ENCODE results near the gene MED17. TPM values are rescaled to one million over a fixed set of nuclear protein-coding genes. Genes with fewer than 3 reads are reported as not detected.

Gene MED17
- total and polyA plus RNA-seq, 2 of the 13 experiments (the other 11 are each of a cell fraction or from before 2014, with no cell fraction given) = 23.1 to 37.0 TPM

- H3K27ac ChIP-seq (ENCODE audit: extremely low read length, insufficient read depth, low read length) = no peak overlapping the region
- H3K27me3 ChIP-seq (ENCODE audit: control insufficient read depth in 1 of 2, insufficient read depth in 2 of 2, low read length in 2 of 2) = no peaks in the 10 kb centered on the region
- no peaks in the 10 kb centered on the region for H3K36me3 ChIP-seq (replicated peaks in 1 of 2; ENCODE audit: control insufficient read depth in 1 of 2, insufficient read depth in 2 of 2, low read length in 2 of 2)
- H3K79me2 ChIP-seq (ENCODE audit: insufficient read depth, low read length) = no peaks in the 10 kb centered on the region
- ATAC-seq (peak; percentile 24; the same call in 1 of the 3 replicates), DNase-seq (ENCODE audit: low spot score) (peak; percentile 21), FAIRE-seq (no peak)
- peaks cover 22% of the 10 kb centered on the region for H3K4me1 ChIP-seq (ENCODE audit: insufficient read depth, low read length)
- no peak overlapping the region for H3K4me2 ChIP-seq (ENCODE audit: low read depth, low read length)
- H4K20me1 ChIP-seq (ENCODE audit: insufficient read depth, low read length) = no peaks in the 10 kb centered on the region
- POLR2A ChIA-PET = no interaction called here
- no peaks in the 10 kb centered on the region for H3K9me3 ChIP-seq (ENCODE audit: low read length)
- in situ Hi-C loops (cut with HindIII; ENCODE audit: extremely low pct_ligation_motif_present, low pct_unique_long_range_greater_than_20kb) (no loop called here), intact Hi-C loops (cut with micrococcal nuclease; ENCODE audit: unreplicated experiment) (no loop called here)
- no peak overlapping the region for H3K4me3 ChIP-seq (replicated peaks in 1 of 3; ENCODE audit: insufficient read depth in 1 of 3, low read depth in 2 of 3, low read length in 3 of 3)
- no peak overlapping the region for H2AFZ ChIP-seq (ENCODE audit: low read length)
- no peak overlapping the region for H3K9ac ChIP-seq (ENCODE audit: insufficient read depth, low read depth, low read length)
- 44% methylated on average over 2 of the region's 2 CpGs for WGBS (ENCODE audit: low lambda C conversion rate)
- TF ChIP-seq ZNF513 (CRISPR knock-in tag; conservative IDR thresholded peaks at IDR 0.05) = no peak
- TF ChIP-seq CTCF (CRISPR knock-in tag; IDR thresholded peaks at IDR 0.05) = peak; percentile 33
- TF ChIP-seq ZNF3 (CRISPR knock-in tag; IDR thresholded peaks at IDR 0.05) = no peak
- no peak for TF ChIP-seq MBNL3 (CRISPR knock-in tag; conservative IDR thresholded peaks at IDR 0.05)
- CTCF ChIA-PET (ENCODE audit: low intra/inter-chr PET ratio, low total read pairs) = no interaction called here
- no TSS peak for BruUV-seq (replicated peaks)
Measured at GRCh38 chr11:93775289-93775688, 8.8 kb upstream of the MED17 start.

GRCh38 chr11:93783362-93783761 is 720 bp upstream of the MED17 start:
- WGBS (ENCODE audit: low lambda C conversion rate) = 57% methylated on average over 7 of the region's 7 CpGs
- peaks cover 32% of the 10 kb centered on the region for H3K4me1 ChIP-seq (ENCODE audit: insufficient read depth, low read length)
- H3K36me3 ChIP-seq (replicated peaks in 1 of 2; ENCODE audit: control insufficient read depth in 1 of 2, insufficient read depth in 2 of 2, low read length in 2 of 2) = peaks cover 0 to 4% of the 10 kb centered on the region in 2 experiments; a peak in 1 of 5 replicates
- DNase-seq (ENCODE audit: low spot score) (no peak), ATAC-seq (no peak), FAIRE-seq (no peak)
- peak overlapping the region; percentile 85 to 93 (median 93); a peak in 5 of 6 replicates for H3K4me3 ChIP-seq (replicated peaks in 1 of 3; ENCODE audit: insufficient read depth in 1 of 3, low read depth in 2 of 3, low read length in 3 of 3)
- BruUV-seq (replicated peaks) = TSS peak; percentile 84
- no peaks in the 10 kb centered on the region; a peak in 1 of 5 replicates for H3K27me3 ChIP-seq (ENCODE audit: control insufficient read depth in 1 of 2, insufficient read depth in 2 of 2, low read length in 2 of 2)
- no peak overlapping the region for H2AFZ ChIP-seq (ENCODE audit: low read length)
- peaks cover 45% of the 10 kb centered on the region for H3K79me2 ChIP-seq (ENCODE audit: insufficient read depth, low read length)
- H3K9me3 ChIP-seq (ENCODE audit: low read length) = no peaks in the 10 kb centered on the region
- peak overlapping the region; percentile 91 for H3K9ac ChIP-seq (ENCODE audit: insufficient read depth, low read depth, low read length)
- H4K20me1 ChIP-seq (ENCODE audit: insufficient read depth, low read length) = peaks cover 31% of the 10 kb centered on the region
- no peak overlapping the region for H3K27ac ChIP-seq (ENCODE audit: extremely low read length, insufficient read depth, low read length)
- intact Hi-C loops (cut with micrococcal nuclease; ENCODE audit: unreplicated experiment) = no loop called here
- CTCF ChIA-PET (ENCODE audit: low intra/inter-chr PET ratio, low total read pairs) = no interaction called here
- POLR2A ChIA-PET = interaction anchor here (1.2 to 1.7 kb wide), 7 partner anchors 9 to 345 kb away, joined by 3 to 114 read pairs (median 8); partner anchors contain the start of genes C11orf54, PANX1 and TAF1D
- TF ChIP-seq ZNF121 (CRISPR knock-in tag; IDR thresholded peaks at IDR 0.05) = peak; percentile 90
- TF ChIP-seq DPF2 (CRISPR knock-in tag; IDR thresholded peaks at IDR 0.05; ENCODE audit: borderline replicate concordance, low read depth) = no peak
- peak overlapping the region; percentile 72 for H3K4me2 ChIP-seq (ENCODE audit: low read depth, low read length)
- in situ Hi-C loops (cut with HindIII; ENCODE audit: extremely low pct_ligation_motif_present, low pct_unique_long_range_greater_than_20kb) = loop anchor here (5.0 kb wide), 1 partner anchor 41 kb away; the partner anchor contains the start of genes C11orf54 and TAF1D

Measured in HepG2 (cell line).